Measurements from ENCODE around the gene LEFTY1. TPM values are rescaled to one million over a fixed set of nuclear protein-coding genes. Genes with fewer than 3 reads are reported as not detected.
"Not testable (repeated sequence)": the region's sequence is repeated elsewhere in the genome, so short reads cannot be mapped to it uniquely, and the experiment has no call there.

LEFTY1 gene
- polyA plus RNA-seq (ENCODE audit: insufficient read length in 4 of 4) = 1 to 10 TPM; 2.5 to 9.3 (median 6.0) TPM

- peak in 2 of 4 donors; percentile 82 to 83 for DNase-seq (ENCODE audit: low read depth in 4 of 4, low spot score in 2 of 4)
Observed at GRCh38 chr1:225888898-225889601, at the start of gene LEFTY1. Gene LEFTY1, minus strand, starts transcription at chr1:225889146. Its CDS starts 80 bp downstream, at chr1:225889066.

- no peak for DNase-seq (ENCODE audit: low read depth in 4 of 4, low spot score in 2 of 4)
Observed at GRCh38 chr1:225937048-225937968, 48.4 kb upstream of the LEFTY1 start.

GRCh38 chr1:225936523-225936922, 47.6 kb upstream of the LEFTY1 start:
- DNase-seq (ENCODE audit: low read depth in 4 of 4, low spot score in 2 of 4) = no peak

GRCh38 chr1:225936086-225936485, 47.1 kb upstream of the LEFTY1 start:
- DNase-seq (ENCODE audit: low read depth in 4 of 4, low spot score in 2 of 4) = not testable (repeated sequence)

DNA sequence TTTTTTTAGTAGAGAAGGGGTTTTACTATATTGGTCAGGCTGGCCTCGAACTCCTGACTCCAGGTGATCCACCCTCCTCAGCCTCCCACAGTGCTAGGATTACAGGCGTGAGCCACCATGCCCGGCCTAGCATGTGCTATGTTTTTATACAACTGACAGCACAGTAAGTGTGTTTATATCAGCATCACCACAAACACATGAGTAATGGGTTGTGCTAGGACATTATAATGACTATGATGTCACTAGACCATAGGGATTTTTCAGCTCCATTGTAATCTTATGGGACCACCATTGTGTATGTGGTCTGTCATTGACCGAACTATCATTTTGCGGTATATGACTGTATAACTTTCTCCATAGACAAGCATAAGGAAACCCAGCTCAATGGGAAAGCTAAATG, 45.8 kb upstream of the LEFTY1 start:
- DNase-seq (ENCODE audit: low read depth in 4 of 4, low spot score in 2 of 4) = no peak

DNA sequence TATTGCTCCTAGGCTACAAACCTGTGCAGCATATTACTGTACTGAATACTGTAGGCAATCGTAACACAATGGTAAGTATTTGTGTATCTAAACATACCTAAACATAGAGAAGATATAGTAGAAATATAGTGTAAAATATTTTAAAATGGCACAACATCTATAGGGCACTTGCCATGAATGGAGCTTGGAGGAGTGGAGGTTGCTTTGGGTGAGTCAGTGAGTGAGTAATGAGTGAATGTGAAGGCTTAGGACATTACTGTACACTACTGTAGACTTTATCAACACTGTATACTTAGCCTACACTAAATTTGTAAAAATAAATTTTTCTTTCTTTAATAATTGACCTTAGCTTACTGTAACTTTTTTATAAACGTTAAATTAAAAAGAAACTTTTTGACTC, 44.1 kb upstream of the LEFTY1 start:
- DNase-seq (ENCODE audit: low read depth in 4 of 4, low spot score in 2 of 4) = no peak

DNA sequence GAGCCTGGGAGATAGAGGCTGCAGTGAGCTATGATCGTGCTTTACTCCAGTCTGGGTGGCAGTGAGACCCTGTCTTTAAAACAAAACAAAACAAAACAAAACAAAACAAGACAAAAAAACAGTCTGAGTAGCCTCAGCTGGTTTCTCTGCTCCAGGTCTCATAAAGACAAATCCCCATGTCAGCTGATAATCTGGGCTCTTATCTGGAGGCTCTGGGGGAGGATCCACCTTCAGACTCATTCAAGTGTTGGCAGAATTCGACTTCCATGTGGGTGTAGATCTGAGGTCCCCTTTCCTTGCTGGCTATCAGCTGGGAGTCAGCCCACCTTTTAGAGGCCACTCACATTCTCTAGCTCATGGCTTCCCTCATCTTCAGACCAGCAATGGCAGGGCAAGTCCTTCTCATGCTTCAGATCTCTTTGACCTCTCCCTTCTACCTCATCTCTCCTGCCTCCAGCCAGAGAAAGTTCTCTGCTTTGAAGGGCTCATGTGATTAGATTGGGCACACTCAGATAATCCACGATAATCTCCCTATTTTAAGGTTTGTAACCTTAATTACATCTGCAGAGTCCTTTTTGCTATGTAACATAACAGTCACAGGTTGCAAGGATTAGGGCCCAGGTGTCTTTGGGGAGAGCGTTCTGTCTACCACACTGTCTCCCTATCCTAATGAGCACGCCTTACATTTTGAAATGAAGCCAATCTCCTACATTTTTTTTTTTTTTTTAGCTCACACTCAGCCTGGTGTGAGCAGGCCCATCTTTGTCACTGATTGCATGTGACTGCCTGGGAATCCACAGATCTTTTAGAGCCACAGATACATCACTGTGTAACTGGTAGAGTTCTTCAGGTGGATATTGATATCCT, 42.6 kb upstream of the LEFTY1 start:
- no peak for DNase-seq (ENCODE audit: low read depth in 4 of 4, low spot score in 2 of 4)

GRCh38 chr1:225930566-225930965, 41.6 kb upstream of the LEFTY1 start:
- DNase-seq (ENCODE audit: low read depth in 4 of 4, low spot score in 2 of 4) = no peak

DNA sequence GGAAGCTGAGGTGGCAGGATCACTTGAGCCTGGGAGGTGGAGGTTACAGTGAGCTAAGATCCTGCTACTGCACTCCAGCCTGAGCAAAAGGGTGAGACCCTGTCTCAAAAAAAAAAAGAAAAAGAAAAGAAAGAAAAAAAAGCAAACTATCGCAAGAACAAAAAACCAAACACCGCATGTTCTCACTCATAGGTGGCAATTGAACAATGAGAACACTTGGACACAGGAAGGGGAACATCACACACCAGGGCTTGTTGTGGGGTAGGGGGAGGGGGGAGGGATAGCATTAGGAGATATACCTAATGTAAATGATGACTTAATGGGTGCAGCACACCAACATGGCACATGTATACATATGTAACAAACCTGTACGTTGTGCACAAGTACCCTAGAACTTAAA, 40.5 kb upstream of the LEFTY1 start:
- not testable (repeated sequence) for DNase-seq (ENCODE audit: low read depth in 4 of 4, low spot score in 2 of 4)

DNA sequence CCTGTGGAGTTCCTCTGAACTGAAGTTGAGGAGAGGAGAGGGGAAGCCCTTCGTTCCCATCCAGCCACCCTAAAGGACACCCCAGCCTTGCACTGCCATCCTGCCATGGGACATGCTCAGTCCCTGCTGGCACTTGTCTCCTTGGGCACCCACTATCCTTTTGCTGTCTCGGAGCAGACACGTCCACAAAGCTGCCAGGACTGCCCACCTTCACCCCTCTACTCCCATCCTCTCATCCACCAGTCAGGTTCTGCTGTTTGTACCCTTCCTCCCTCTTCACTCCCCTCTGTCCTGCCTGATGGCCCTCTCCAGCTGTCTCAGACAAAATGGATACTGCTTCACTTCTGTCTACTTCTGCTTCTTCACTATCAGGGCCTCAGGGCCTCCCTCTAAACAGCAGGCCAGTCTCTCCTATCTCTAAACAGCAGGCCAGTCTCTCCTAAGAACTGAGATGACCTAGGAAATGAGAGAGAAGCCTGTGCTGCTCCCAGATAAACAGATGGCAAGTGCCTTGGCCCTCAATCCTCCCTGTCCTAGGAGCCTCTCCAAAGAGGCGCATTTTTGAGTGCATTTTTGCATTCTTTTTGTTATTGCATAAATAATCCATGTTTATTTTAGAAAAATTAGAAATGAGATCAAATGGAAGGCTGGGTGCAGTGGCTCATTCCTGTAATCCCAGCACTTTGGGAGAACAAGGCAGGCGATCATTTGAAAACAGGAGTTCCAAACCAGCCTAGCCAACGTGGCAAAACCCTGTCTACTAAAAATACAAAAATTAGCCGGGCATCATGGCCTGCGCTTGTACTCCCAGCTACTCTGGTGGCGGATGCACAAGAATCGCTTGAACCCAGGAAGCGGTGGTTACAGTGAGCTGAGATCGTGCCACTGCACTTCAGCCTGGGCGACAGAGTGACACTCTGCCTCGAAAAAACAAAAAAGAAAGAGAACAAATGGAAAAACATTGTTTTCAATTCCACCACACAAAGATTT, 39.5 kb upstream of the LEFTY1 start:
- DNase-seq (ENCODE audit: low read depth in 4 of 4, low spot score in 2 of 4) = no peak

DNA sequence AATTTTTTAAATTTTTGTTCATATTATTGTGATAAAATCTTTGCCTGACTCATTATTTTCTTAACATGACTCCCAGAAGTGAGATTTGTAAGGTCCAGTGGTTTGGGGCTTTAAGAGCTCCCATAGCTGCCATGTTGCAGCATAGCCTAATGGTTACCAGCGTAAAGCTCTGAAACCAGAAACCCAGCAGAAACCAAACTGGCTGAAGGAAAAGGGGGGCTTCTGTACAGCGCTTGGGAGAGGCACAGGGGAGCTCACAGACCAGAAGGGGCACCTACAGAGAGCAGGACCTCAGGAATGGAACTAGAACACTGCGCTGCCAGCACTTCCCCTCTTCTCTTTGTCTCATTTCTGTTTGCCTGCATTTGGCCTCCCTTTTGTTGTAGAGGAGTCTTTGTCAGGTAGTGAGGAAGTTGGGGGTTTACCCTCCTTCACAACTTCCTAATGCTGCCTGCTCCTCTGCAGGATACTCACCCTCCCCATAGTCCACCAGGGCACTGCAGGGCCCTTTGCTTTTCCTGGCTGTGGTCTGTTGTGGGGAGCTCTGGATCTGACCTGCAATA, 37.7 kb upstream of the LEFTY1 start:
- DNase-seq (ENCODE audit: low read depth in 4 of 4, low spot score in 2 of 4) = no peak

DNA sequence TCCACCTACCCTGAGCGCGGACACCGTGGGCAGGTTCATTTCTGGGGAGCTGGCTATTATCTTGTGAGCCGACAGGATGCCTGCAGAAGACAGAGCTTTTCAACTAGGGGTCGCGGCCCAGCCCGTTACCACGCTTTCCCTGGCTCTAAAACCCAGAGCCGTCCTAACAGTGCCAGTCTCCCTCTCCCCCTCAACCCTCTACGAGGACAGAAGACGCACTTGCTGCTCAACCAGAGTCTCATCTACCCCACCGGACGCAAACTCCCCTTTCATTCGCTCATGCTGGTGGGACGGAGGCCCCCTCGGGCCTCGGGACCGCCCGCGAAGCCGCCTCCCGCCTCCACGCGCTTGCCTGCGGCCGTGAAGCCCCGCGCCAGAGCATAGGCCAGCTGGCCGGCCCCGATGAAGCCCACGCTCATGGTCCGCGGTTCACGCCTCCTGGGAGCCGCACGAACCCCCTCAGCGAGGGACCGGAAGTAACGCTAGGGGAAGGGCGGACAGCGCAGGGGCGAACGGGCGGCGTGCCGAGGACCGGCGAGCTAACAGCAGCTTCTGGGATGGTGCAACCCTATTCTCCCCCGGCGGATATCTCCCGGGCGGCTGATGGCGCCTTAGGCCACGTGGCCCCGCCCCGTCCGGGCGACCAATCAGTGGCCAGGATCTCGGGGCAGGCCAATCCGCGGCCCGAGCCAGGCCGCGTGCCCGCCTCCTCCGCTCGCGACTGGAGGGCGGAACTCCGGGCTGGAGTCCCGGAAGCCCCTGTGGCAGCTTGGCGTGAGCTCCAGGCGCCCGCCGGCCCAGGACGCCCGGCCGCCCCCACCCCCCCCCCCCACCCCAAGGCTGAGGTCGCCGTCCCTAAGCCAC, 35.0 kb upstream of the LEFTY1 start, which contains the start of gene PYCR2:
TSS of gene PYCR2 (minus strand) at position 559 of the 864 bp plus-strand sequence. CDS start at position 419, 140 bp downstream.
- peak; percentile 84 to 93 (median 91) for DNase-seq (ENCODE audit: low read depth in 4 of 4, low spot score in 2 of 4)

- no peak for DNase-seq (ENCODE audit: low read depth in 4 of 4, low spot score in 2 of 4)
Observed at GRCh38 chr1:225923381-225923691, 34.4 kb upstream of the LEFTY1 start.

DNA sequence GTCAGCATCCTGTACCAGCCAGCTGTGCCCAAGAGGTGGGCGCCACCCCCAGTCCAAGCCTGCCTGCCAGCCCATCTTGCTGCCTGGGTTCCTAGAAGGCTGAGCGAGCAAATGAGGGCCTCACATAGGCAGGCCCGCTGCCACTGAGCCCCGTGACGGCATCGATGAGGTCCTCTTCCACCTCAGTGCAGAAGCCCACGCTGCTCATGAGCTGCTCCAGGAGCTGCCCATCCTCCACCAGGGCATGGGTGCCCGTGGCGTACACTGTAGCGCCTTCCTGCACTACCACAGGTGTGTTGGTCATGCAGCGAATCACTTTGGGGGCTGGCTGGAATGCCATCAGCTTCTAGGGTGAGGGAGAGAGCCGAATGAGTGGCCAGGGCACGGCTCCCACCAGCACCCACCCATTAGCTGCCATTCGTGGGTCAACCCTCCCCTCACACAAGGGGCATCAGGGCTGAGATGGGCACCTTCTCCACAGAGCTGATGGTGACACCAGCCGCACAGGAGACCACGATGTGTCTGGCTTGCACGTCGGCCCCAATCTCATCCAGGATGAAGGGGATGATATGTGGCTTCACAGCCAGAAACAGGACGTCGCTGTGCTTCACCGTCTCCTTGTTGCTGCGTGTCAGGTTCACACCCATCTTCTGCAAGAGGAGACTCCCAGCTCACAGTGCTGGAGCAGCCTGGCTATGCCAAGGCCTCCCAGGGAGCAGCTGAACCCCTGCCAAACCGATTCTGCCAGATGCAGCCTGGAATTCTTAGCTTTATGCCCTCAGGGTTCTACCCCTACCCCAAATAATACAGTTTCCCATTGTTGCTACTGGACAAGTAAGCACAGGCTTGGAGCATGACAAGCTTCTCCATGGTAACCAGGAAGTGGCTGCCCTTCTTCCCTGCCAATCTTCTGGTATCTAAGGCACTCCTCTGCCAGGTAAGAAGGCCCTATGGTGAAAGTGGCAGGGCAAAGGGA, 33.1 kb upstream of the LEFTY1 start:
- no peak for DNase-seq (ENCODE audit: low read depth in 4 of 4, low spot score in 2 of 4)

DNA sequence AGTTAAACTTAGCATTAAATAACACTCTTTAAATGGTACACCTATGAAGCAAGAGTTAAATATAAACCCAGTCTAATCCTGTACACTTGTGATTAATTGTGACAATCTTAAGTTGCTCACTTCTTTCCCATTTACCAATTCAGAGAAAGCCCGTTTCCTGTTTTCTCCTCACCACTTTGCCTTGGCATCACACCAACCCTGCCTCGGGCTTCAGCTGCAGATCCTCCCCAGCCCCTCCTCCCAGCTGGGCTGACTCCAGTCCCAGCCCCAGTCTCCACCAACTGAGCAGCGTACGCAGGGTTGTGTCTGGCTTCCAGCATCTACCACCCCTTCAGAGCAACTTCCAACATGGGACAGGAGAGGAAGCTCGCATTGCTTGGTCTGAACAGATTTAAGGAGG, 31.0 kb upstream of the LEFTY1 start:
- no peak for DNase-seq (ENCODE audit: low read depth in 4 of 4, low spot score in 2 of 4)

GRCh38 chr1:225918280-225918679, 29.3 kb upstream of the LEFTY1 start:
- DNase-seq (ENCODE audit: low read depth in 4 of 4, low spot score in 2 of 4) = no peak

- no peak for DNase-seq (ENCODE audit: low read depth in 4 of 4, low spot score in 2 of 4)
Observed at GRCh38 chr1:225917536-225917935, 28.6 kb upstream of the LEFTY1 start.
